Measurements from ENCODE around the gene TRIP12.
"Not testable (repeated sequence)": the region's sequence is repeated elsewhere in the genome, so short reads cannot be mapped to it uniquely, and the experiment has no call there.

The TRIP12 gene

DNA sequence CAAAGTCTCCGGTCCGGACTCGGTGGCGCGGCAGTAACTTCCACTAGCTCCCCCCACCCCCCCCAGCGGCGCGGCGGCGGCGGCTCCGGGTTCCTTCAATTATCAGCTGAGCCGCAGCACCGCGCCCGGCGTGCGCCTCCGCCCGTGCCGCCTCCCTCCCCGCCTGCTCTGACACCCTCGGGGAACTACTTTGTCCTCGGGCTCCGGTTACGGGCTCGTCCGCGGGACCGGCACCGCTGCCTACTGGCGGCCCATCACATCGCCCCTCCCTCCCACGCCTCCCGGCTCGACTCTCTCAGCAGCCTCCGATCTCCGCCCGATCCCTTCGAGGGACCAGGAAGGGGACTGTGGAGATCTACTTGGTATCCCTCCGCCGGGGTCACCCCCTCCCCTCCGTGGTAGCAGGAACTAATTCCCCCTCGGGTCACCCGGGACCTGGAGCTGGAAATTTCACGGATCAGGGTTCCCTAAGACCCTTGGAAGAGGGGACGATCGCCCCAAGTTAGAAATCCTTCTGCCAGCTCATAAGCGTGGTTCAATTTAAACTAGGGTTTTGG is at the start of gene TRIP12:
Gene TRIP12 (minus strand): TSS at position 118 of the 557 bp plus-strand sequence. CDS start 41,930 bp downstream, outside the sequence.
- DNase-seq (ENCODE audit: low read depth in 3 of 3) = peak; percentile 77 to 83 (median 81)

DNA sequence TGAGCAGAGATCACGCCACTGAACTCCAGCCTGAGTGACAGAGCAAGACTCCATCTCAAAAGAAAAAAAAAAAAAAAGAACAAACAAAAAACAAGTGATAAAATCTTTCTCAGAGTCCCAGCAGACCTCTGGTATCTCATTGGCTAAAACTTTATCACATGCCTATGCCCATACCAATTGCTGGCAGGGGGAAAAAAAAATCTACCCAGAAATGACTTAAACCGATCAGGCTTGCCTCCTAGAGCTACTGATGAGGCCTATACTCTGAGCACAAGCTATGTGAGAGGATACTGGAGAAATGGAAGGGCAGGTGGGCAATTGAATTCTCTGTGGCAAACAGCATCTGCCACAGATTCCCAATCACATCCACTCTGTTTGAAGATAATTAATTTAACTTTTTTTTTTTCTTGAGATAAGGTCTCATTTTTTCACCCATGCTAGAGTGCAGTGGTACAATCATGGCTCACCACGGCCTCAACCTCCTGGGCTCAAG is 49.5 kb upstream of the TRIP12 start:
- DNase-seq (ENCODE audit: low read depth in 3 of 3) = no peak

DNA sequence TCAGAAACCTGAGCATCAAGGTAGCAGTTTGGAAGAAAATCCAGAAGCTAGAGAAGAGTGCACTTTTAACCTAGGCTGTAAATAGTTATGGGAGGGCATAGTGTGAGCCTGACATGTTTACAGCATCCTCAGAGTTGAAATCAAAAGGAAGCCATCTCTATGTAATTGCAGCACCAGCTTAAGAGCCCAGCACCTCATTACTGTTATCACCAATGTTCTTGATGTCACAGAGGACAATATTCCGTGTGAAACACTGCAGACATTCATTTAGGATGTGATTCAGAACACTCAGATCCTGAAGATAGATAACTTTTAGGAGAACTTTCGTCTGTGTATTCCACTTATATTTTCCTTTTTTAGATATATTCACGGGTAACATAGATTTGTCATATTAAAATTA is 48.6 kb upstream of the TRIP12 start:
- DNase-seq (ENCODE audit: low read depth in 3 of 3) = no peak

DNA sequence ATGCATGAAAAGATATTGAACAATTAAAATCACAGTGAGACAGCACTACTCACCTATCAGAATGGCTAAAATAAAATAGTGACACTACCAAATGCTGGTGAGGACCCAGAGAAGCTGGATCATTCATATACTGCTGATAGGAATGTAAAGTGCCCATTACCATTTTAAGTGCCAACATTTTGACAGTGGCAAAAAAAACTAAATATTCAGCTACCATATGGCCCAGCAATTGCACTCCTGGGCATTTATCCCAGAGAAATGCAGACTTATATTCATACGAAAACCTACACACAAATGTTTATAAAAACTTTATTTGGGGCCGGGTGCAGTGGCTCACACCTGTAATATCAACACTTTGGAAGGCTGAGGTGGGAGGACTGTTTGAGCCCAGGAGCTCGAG is 48.1 kb upstream of the TRIP12 start:
- DNase-seq (ENCODE audit: low read depth in 3 of 3) = no peak

DNA sequence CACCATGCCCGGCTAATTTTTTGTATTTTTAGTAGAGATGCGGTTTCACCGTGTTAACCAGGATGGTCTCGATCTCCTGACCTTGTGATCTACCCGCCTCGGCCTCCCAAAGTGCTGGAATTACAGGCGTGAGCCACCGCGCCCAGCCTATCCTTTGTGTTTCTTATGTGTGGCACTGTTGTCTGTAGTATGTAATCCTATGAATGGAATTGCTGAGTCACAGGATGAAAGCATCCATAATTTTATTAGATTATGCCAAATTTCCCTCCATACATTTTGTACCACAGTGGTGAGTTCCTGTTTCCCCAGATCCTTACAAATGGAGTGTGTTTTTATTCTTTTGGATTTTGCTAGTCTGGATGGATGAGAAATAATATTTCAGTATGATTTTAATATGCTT is 41.8 kb upstream of the TRIP12 start:
- not testable (repeated sequence) for DNase-seq (ENCODE audit: low read depth in 3 of 3)

DNA sequence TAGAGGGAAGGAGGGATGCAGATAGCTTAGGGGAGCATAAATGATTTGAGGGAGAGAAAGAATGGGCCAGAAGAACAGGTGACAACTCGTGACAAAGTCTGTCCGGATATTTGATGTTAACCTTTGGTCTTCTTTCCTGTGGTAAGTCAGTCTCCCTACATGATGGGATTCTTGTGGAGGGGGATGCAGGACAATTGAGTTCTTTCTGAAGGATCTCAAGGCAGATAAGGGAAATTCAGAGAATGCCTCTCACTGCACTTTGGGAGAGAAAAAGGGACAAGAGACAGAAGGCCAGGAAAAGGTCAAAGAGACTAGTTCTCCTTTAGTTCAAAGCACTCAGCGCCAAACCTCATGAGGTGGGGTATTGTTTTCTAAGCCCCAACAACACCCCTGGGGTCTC is 34.7 kb upstream of the TRIP12 start:
- no peak for DNase-seq (ENCODE audit: low read depth in 3 of 3)

DNA sequence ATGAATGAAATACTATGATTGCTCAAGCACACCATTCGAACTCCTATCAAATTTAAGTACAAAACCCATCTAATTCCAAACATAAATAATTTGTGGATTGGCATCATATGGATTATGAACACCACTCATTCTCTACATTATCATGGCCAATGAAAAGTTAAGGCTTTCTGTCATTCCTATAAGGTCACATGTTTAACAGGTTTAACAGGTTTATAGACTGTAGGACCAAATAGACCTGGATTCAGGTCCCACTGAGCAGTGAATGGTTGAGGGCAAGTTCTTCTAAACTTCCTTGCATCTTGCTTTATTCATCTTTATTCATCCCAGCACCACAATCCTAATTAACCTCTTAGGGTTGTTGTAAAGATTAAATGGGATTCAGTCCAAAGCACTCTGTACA is 33.9 kb upstream of the TRIP12 start:
- DNase-seq (ENCODE audit: low read depth in 3 of 3) = no peak

DNA sequence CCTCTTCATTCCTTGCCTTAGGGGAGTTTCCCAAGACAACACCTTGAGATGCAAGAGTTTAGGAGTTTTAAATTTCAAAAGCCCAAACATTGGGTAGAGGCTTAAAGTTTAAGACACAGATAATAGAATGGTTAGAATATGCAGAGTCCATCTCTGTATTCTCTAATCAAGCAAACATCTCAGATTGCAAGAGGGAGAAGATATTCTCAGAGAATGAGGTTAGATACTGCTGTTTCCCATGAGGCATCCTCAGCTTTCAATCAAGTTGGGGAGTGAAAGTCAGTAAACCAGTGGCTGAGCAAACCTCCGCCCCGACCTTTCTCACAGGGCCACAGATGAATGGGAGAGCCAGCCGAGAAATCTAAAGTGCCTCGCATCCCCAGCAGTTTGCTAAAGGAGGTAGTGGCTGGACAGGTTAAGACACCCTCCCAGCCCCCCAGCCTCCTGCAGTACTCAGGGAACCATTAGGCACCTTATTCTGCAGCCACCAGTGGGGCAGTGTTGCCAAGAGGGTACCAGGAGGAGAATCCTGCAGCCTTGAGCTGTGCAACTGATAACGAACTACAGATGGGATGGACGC is 30.5 kb upstream of the TRIP12 start:
- DNase-seq (ENCODE audit: low read depth in 3 of 3) = no peak

DNA sequence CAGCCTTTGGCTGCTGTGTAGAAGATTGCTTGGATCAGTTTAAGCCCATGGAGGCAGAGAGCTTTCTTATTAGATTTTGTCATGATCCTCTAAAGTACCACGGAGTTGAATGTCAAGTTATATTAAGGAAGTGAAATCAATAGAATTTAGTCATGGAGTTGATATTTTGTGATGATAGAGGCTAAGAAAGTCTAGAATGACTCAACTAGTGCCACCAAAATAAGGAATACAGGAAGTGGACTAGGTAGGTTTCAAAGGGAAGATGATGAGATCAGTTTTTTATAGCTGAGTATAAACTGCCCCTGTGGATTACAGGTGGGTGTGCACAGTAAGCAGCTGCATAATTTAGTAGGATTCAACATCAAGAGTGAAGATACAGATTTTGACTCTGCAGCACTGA is 25.7 kb upstream of the TRIP12 start:
- no peak for DNase-seq (ENCODE audit: low read depth in 3 of 3)

DNA sequence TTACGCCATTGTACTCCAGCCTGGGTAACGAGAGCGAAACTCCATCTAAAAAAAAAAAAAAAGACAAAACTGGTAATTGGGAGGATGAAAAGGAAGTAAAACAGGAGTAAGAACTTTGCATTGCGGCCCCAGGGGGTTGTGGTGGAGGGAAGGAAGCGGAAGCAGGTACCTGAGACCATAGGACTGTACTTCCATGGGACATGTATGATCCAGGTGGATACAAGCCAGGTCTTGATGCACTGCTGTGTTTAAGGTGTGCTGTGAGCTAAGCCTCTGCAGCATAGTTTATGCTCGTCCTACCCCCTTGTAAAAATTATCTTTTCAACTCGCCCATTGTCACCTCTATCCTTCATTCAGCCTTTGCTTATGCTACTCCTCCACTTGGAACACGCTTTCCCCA is 24.2 kb upstream of the TRIP12 start:
- DNase-seq (ENCODE audit: low read depth in 3 of 3) = no peak

DNA sequence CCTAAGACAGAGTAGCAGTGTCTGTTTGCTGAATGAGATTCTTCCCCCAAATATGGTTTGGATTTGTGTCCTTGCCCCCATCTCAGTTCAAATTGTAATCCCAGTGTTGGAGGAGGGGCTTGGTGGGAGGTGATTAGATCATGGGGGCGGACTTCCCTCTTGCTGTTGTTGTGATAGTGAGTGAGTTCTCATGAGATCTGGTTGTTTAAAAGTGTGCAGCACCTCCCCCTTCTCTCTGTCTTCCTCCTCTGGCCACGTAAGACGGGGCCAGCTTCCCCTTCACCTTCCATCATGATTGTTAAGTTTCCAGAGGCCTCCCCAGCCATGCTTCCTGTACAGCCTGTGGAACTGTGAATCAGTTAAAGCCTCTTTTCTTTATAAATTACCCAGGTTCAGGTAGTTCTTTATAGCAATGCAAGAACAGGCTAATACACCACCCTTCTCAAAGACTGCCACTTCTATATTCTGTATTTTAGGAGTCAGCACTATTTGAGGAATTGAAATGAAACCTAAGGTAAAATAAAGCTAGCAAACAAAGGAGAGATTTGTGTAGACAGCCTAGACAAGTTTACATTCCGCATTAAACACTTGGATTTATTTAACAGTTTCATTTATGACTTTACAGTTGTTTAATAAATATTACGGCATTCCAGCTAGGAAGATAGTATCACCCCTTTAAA is 22.1 kb upstream of the TRIP12 start:
- DNase-seq (ENCODE audit: low read depth in 3 of 3) = no peak

DNA sequence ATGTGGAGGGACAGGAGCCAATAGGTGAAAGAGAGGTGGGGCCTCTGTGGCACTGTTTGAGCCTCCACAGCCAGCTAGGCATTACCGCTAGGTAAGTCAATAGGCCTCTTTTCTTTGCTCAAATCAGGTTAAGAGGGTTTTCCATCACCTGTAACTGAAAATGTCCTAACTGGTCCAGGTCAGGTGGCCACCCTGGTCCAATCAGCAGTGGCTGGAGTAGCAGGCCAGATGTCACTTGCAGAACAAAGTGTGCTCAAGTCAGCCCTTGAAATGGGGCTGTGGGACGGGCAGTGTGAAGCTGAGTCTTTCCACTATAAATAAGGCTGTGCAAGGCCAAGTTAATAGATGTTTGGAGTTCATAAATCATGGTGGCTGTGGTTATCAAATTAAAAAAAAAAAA is 21.4 kb upstream of the TRIP12 start:
- no peak for DNase-seq (ENCODE audit: low read depth in 3 of 3)

DNA sequence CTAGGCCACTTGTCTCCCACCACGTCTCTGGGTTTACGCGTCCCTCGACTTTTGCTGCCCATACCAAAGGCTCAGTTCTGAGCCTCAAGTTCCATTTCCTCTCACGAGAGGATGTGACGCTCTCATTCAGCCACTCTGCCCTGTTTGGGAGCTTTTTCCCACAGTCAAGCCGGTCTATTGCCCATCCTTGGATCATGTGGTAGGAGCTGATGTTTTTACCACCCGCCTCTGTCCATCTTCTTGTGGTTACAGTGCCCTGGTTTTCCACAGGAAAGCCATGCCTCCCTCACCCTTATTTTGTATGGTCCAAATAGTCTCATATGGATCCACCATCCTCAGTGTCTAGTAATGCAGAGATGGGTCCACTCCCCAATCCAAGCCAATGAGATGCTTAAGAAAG is 20.9 kb upstream of the TRIP12 start:
- no peak for DNase-seq (ENCODE audit: low read depth in 3 of 3)

DNA sequence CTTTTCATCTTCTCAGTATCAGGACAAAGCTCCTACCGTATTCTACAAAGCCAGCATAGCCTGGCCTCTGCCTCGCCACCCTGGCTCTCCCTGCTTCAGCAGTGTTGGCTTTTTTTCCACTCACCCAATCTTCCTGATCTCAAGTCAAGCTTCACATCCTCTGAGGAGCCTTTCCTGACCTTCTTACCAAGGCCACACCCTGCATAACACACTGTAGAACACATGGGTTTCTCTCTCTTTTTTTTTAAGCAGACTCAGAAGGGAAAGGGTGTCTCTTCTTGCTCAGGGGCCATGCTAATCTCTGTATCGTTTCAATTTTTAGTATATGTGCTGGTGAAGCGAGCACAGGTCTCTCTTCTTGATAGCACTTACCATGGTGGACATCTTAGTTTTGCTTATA is 15.7 kb upstream of the TRIP12 start:
- no peak for DNase-seq (ENCODE audit: low read depth in 3 of 3)

DNA sequence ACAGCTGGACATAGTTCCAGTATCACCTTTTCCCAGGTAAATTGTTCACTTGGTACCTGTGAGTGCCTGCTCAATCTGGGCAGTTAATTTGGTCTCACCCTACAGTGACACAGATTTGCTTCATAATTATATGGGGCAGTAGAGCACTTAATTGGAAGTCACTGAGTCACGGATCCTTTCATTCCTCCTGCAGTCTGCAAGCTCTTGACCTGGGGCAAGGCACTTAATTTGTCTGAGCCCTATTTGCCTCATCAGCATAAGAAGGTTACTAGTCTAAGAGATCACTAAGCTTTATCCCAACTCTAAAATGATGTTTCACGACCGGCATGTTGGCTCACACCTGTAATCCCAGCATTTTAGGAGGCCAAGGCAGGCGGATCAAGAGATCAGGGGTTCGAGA is 9.4 kb upstream of the TRIP12 start:
- DNase-seq (ENCODE audit: low read depth in 3 of 3) = no peak

DNA sequence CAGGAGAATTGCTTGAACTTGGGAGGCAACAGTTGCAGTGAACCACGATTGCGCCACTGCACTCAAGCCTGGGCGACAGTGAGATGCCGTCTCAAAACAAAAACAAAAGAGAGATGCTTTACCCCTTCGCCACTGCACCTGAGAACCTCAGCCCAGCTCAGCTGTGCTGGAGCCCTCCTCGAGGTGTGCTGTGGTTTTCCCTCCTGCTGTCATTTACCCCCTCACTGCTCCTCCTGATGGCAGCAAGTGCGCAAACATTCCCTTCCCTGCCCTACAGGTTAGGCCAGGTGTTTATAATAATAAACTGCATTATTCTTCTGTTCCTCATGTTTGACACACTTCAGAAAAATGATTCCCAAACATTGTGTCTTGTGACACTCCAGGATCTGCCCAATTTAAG is 8.8 kb upstream of the TRIP12 start:
- DNase-seq (ENCODE audit: low read depth in 3 of 3) = no peak

DNA sequence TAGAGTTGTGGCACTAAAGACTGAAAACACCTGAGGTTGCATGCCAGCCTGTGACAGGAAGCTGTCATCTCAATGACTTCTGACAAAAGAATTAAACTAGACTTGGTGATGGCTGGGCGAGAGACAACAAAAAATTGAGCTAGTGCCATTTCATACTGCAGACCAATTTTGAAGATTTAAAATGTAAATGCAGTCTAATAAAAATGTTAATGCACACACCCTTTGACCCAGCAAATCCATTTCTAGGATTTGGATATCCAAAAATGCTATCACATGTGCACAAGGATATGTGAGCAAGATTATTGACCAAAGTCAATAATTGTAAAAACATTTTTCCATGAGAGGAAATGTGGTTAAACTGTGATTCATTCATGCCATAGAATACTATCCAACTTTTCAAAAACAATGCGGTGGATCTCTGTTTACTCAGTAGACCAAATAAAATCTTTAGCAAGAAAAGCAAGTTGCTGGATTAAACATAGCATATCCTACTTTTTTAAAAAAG is 6.1 kb upstream of the TRIP12 start:
- no peak for DNase-seq (ENCODE audit: low read depth in 3 of 3)

DNA sequence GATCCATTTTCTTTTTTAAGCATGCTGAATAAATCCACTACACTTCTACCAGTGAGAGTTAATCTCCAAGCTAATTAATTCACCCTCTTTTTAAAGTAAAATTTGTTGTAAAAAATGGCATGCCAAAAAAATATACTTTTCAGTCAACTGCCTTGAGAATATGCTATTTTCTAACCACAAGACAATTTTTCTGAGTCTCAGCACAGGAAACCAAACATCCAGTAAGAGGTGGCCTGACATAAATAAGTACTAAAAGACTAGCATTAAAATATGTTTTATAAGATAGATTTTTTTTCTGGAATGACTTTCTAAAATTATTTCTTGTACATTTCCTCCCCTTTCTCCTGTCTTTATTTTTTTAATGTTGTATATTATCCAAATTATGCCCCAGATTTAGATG is 3.4 kb upstream of the TRIP12 start:
- no peak for DNase-seq (ENCODE audit: low read depth in 3 of 3)

DNA sequence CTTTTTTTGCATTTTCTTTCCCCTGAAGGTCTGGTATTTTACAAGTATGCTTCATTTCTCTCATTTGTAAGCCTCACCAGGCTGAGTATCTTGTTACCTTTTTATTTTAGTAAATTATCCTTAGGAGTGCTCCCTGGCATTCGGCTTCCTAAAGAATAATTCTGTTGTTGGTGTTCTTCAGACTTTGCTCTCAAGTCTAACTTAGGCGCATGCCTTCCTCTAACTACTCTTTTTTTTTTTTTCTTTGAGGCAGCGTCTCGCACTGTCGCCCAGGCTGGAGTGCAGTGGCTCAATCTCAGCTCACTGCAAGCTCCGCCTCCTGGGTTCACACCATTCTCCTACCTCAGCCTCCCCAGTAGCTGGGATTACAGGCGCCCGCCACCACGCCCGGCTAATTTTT is 2.7 kb upstream of the TRIP12 start:
- DNase-seq (ENCODE audit: low read depth in 3 of 3) = not testable (repeated sequence)

DNA sequence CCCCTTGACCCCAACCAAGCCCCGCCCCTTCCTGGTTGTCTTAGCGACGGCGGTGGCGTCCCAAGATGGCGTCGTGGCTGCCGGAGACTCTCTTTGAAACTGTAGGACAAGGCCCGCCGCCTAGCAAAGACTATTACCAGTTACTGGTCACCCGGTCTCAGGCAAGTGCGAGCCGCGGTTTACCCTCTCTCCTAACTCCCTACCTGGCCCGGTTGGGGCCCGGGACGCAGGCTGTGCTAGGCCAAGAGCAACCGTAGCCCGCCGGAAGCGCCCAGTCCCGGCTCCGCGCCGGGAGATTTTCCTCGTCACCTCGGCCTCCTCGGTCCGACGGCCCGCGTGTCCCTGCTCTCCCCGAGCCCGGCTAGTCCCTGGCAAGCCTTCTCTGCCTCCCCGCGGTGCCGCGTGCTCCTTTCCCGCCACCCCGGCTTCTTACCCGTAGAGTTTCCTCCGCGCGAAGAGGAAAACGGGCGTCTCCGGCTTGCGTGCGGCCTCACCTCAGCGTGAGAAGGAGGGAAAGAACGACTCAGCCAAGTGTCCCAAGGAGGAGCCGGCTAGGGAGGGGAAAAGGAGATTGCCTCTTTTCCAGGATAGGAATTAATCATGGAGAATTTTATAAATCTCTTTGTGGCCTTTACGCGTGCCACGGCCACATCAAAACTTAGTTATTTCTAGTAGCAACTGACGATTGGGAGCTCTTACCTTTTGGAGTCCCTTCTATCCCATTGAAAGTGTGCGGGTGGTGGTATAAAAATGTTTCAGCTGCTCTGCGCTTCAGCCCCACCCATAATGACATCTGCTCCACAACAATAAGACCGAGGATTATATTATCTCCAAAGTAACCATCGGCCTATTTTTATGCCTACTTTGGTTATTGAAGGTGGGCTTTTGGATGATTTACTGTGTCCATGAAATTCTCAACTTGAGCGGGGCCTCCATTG is 909 bp upstream of the TRIP12 start, which contains the start of gene FBXO36:
Gene FBXO36 (plus strand): TSS at position 55 of the 938 bp plus-strand sequence. CDS start 11 bp downstream, at position 66.
- peak; percentile 82 to 88 (median 83) for DNase-seq (ENCODE audit: low read depth in 3 of 3)

DNA sequence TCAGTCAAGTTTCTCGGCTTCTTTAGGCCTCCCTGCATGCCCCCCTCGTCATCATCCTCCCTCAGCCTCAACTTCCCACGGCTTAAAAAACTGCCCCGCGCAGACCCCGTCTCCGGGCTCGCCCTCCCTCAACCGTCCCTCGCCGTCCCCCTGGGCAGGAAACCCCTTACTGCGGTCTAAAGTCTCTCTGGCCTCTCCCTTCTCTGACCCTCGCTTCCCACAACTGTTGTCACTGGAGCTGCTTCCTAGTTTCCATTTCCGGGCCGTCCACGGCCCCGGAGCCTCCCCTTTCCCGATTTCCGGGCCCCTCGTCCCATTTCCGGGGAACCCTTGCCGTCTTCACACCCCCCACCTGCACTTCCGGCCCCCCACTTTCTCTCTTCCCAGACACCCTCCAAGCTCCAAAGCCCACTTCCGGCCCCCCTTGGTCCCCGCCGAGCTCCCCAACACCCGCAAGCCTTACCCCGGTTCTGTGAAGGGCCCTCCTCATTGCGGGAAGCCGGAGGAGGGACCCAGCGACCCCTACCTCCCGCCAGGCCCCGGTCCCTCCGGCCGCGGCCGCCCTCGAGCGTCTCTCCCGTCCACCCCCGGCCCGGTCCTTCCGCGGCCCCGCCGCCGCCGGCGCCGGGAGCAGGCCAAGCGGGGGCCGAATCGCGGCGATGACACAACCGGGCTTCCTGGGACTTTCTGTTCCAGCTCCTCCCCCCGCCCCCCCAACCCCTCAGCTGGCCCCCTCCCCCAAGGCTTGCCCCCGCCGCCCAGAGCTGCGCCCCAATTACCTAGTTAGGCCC is 513 bp downstream of the TRIP12 start:
- DNase-seq (ENCODE audit: low read depth in 3 of 3) = peak in 2 of 3 experiments; percentile 38 to 55
